DOHH2 (cell line): ENCODE data around the gene SNX30.

Experiments
- H3F3A ChIP-seq: fragments of 200-600 bp; sonication (generic), shearing (Covaris generic); 2 replicates; pipeline ENCODE4 v1.6.0; 2016; ENCODE audit warnings: antibody characterized with exemption, mild to moderate bottlenecking; ENCODE audit not compliant: control insufficient read depth, insufficient read depth
- H3K27ac ChIP-seq: fragments of 200-600 bp; sonication (generic); 2 replicates; pipeline ENCODE4 v1.5.1; 2014; ENCODE audit warnings: low read depth, mild to moderate bottlenecking, low read length, moderate library complexity
- H3K27me3 ChIP-seq: fragments of 200-600 bp; sonication (generic); 2 replicates; pipeline ENCODE4 v1.6.1; 2014; ENCODE audit warnings: mild to moderate bottlenecking, low read length, mixed read lengths; ENCODE audit not compliant: control insufficient read depth
- H3K36me3 ChIP-seq: fragments of 200-600 bp; sonication (generic); 2 replicates; pipeline ENCODE4 v1.6.1; 2014; ENCODE audit warnings: mild to moderate bottlenecking, low read length, moderate library complexity, mixed read lengths; ENCODE audit not compliant: control insufficient read depth
- H3K4me1 ChIP-seq: fragments of 200-600 bp; sonication (generic); 2 replicates; pipeline ENCODE4 v1.6.1; 2014; ENCODE audit warnings: mild to moderate bottlenecking, low read length, mixed read lengths; ENCODE audit not compliant: control insufficient read depth
- H3K4me2 ChIP-seq: fragments of 200-600 bp; sonication (generic); 2 replicates; pipeline ENCODE4 v1.6.0; 2014; ENCODE audit warnings: mild to moderate bottlenecking, low read length, moderate library complexity
- H3K4me3 ChIP-seq: fragments of 200-600 bp; sonication (generic); 2 replicates; pipeline ENCODE4 v1.5.1; 2014; ENCODE audit warnings: mild to moderate bottlenecking, low read length, mixed read lengths
- H3K79me2 ChIP-seq: fragments of 200-600 bp; sonication (generic); 2 replicates; pipeline ENCODE4 v1.6.1; 2014; ENCODE audit warnings: mild to moderate bottlenecking, low read length, mixed read lengths; ENCODE audit not compliant: control insufficient read depth
- H3K9me2 ChIP-seq: fragments of 200-600 bp; sonication (generic); replicated peaks from 2 replicates; pipeline ENCODE4 v1.6.1; 2014; ENCODE audit warnings: mild to moderate bottlenecking, low read length, mixed read lengths; ENCODE audit not compliant: control insufficient read depth
- H3K9me3 ChIP-seq: fragments of 200-600 bp; sonication (generic); 2 replicates; pipeline ENCODE4 v1.6.1; 2014; ENCODE audit warnings: antibody characterized with exemption, low read length, mixed read lengths; ENCODE audit not compliant: control insufficient read depth, insufficient read depth
- H4K20me1 ChIP-seq: fragments of 200-600 bp; sonication (generic); 2 replicates; pipeline ENCODE4 v1.6.0; 2014; ENCODE audit warnings: low read depth, mild to moderate bottlenecking, antibody characterized with exemption, low read length, moderate library complexity; ENCODE audit not compliant: control insufficient read depth, insufficient read depth
- CTCF ChIP-seq: fragments of 200-600 bp; sonication (generic); IDR thresholded peaks from one replicate; pipeline ENCODE4 v1.5.1; 2014; ENCODE audit warnings: antibody characterized with exemption, mild to moderate bottlenecking, low read depth, low read length; ENCODE audit not compliant: poor library complexity, severe bottlenecking
- EZH2phosphoT487 ChIP-seq: fragments of 200-600 bp; sonication (generic); IDR thresholded peaks from 2 replicates; pipeline ENCODE4 v1.6.1; 2017; ENCODE audit warnings: borderline replicate concordance, mild to moderate bottlenecking, antibody characterized with exemption, low read length, moderate library complexity, mixed read lengths

Gene SNX30

GRCh38 chr9:112711050-112711689 is 39.4 kb upstream of the SNX30 start:
- H3K9me3 ChIP-seq: no peaks in the 10 kb centered on the region

GRCh38 chr9:112712678-112713077 is 37.9 kb upstream of the SNX30 start:
- H3K79me2 ChIP-seq: peaks cover 96% of the 10 kb centered on the region
- H3K36me3 ChIP-seq: peaks cover 68% of the 10 kb centered on the region

More at GRCh38 chr9:112711050-112711689, 39.4 kb upstream of the SNX30 start:
- Histone ChIP-seq H3K36me3 (peaks cover 69% of the 10 kb centered on the region), H3K4me2 (no peak overlapping the region), H3K27ac (no peak overlapping the region), H3F3A (peaks cover 2% of the 10 kb centered on the region; the same call in 1 of the 2 replicates), H3K4me3 (no peak overlapping the region), H3K4me1 (peaks cover 26% of the 10 kb centered on the region), H4K20me1 (peaks cover 9% of the 10 kb centered on the region; the same call in 1 of the 2 replicates), H3K9me2 (no peaks in the 10 kb centered on the region), H3K79me2 (peaks cover 90% of the 10 kb centered on the region), H3K27me3 (no peaks in the 10 kb centered on the region)
- TF ChIP-seq CTCF (peak; percentile 51), EZH2phosphoT487 (no peak)

GRCh38 chr9:112717661-112718331 is 32.8 kb upstream of the SNX30 start, which contains the start of gene INIP:
Gene INIP (minus strand): TSS chr9:112718117. CDS start chr9:112716485, 1,632 bp downstream.
- Histone ChIP-seq H3K4me2 (peak within 1 kb of the TSS; percentile 90), H3K79me2 (peaks cover 46% of the 10 kb centered on the region), H3K27ac (peak within 1 kb of the TSS; percentile 65), H3K36me3 (peaks cover 24% of the 10 kb centered on the region), H3K9me3 (no peaks in the 10 kb centered on the region), H3K27me3 (no peaks in the 10 kb centered on the region), H4K20me1 (no peaks in the 10 kb centered on the region), H3K4me3 (peak within 1 kb of the TSS; percentile 86), H3F3A (peaks cover 5% of the 10 kb centered on the region), H3K4me1 (peaks cover 33% of the 10 kb centered on the region), H3K9me2 (no peaks in the 10 kb centered on the region)
- peak; percentile 48 for TF ChIP-seq CTCF
- TF ChIP-seq EZH2phosphoT487: no peak

More at GRCh38 chr9:112712678-112713077, 37.9 kb upstream of the SNX30 start:
- Histone ChIP-seq H3K4me3 (no peak overlapping the region), H3F3A (no peaks in the 10 kb centered on the region), H3K9me2 (no peaks in the 10 kb centered on the region), H3K27ac (no peak overlapping the region), H3K4me1 (peaks cover 34% of the 10 kb centered on the region), H4K20me1 (peaks cover 7% of the 10 kb centered on the region; the same call in 1 of the 2 replicates), H3K4me2 (no peak overlapping the region), H3K9me3 (no peaks in the 10 kb centered on the region), H3K27me3 (no peaks in the 10 kb centered on the region)
- TF ChIP-seq CTCF (no peak), EZH2phosphoT487 (no peak)
